ENCODE measurements around the gene PARVB.

PARVB gene

GRCh38 chr22:44211946-44212930, 188.1 kb downstream of the PARVB start:
- TF ChIP-seq CTCF (IDR thresholded peaks at IDR 0.05), result no peak
- no peak overlapping the region for H3K27ac ChIP-seq
- H3K4me3 ChIP-seq (ENCODE audit: low read depth in 1 of 2, low read length in 1 of 2), result no peak overlapping the region
- H3K27me3 ChIP-seq, result no peaks in the 10 kb centered on the region
- no peaks in the 10 kb centered on the region for H3K4me1 ChIP-seq (ENCODE audit: control insufficient read depth in 1 of 2, insufficient read depth in 1 of 2, low read depth in 1 of 2, low read length in 1 of 2)
- peaks cover 16% of the 10 kb centered on the region for H3K36me3 ChIP-seq
- no peaks in the 10 kb centered on the region for H3K9me3 ChIP-seq

GRCh38 chr22:44212936-44213335, 188.8 kb downstream of the PARVB start:
- Histone ChIP-seq H3K36me3 (peaks cover 16% of the 10 kb centered on the region), H3K4me1 (ENCODE audit: control insufficient read depth in 1 of 2, insufficient read depth in 1 of 2, low read depth in 1 of 2, low read length in 1 of 2) (no peaks in the 10 kb centered on the region), H3K9me3 (no peaks in the 10 kb centered on the region), H3K27me3 (no peaks in the 10 kb centered on the region), H3K4me3 (ENCODE audit: low read depth in 1 of 2, low read length in 1 of 2) (no peak overlapping the region), H3K27ac (no peak overlapping the region)
- no peak for TF ChIP-seq CTCF (IDR thresholded peaks at IDR 0.05)

GRCh38 chr22:44213489-44214043, 189.5 kb downstream of the PARVB start:
- no peaks in the 10 kb centered on the region for H3K4me1 ChIP-seq (ENCODE audit: control insufficient read depth in 1 of 2, insufficient read depth in 1 of 2, low read depth in 1 of 2, low read length in 1 of 2)
- H3K27me3 ChIP-seq, result no peaks in the 10 kb centered on the region
- H3K36me3 ChIP-seq, result peaks cover 16% of the 10 kb centered on the region
- no peak for TF ChIP-seq CTCF (IDR thresholded peaks at IDR 0.05)
- no peak overlapping the region for H3K4me3 ChIP-seq (ENCODE audit: low read depth in 1 of 2, low read length in 1 of 2)
- no peaks in the 10 kb centered on the region for H3K9me3 ChIP-seq
- H3K27ac ChIP-seq, result no peak overlapping the region

GRCh38 chr22:44214187-44214586, 190.1 kb downstream of the PARVB start:
- no peak overlapping the region for H3K27ac ChIP-seq
- no peaks in the 10 kb centered on the region for H3K27me3 ChIP-seq
- peaks cover 16% of the 10 kb centered on the region for H3K36me3 ChIP-seq
- no peaks in the 10 kb centered on the region for H3K4me1 ChIP-seq (ENCODE audit: control insufficient read depth in 1 of 2, insufficient read depth in 1 of 2, low read depth in 1 of 2, low read length in 1 of 2)
- no peaks in the 10 kb centered on the region for H3K9me3 ChIP-seq
- no peak for TF ChIP-seq CTCF (IDR thresholded peaks at IDR 0.05)
- H3K4me3 ChIP-seq (ENCODE audit: low read depth in 1 of 2, low read length in 1 of 2), result no peak overlapping the region

- Histone ChIP-seq H3K36me3 (peaks cover 16% of the 10 kb centered on the region), H3K27me3 (no peaks in the 10 kb centered on the region), H3K27ac (no peak overlapping the region), H3K4me3 (ENCODE audit: low read depth in 1 of 2, low read length in 1 of 2) (no peak overlapping the region), H3K4me1 (ENCODE audit: control insufficient read depth in 1 of 2, insufficient read depth in 1 of 2, low read depth in 1 of 2, low read length in 1 of 2) (no peaks in the 10 kb centered on the region), H3K9me3 (no peaks in the 10 kb centered on the region)
- TF ChIP-seq CTCF (IDR thresholded peaks at IDR 0.05), result no peak
Observed at GRCh38 chr22:44214764-44215163, 190.7 kb downstream of the PARVB start.

Data from neutrophil (primary cell).